ENCODE results near the gene SFXN2. TPM values are rescaled to one million over a fixed set of nuclear protein-coding genes. Genes with fewer than 3 reads are reported as not detected.
"Not testable (repeated sequence)": the region's sequence is repeated elsewhere in the genome, so short reads cannot be mapped to it uniquely, and the experiment has no call there.

Gene SFXN2
- total and polyA plus RNA-seq, 8 donors: 15.7 to 21.0 (median 17.9) TPM

GRCh38 chr10:102681696-102682095, 32.7 kb upstream of the SFXN2 start:
- no peaks in the 10 kb centered on the region for H3K9me3 ChIP-seq
- no peaks in the 10 kb centered on the region for H3K27me3 ChIP-seq
- intact Hi-C loops (cut with DNase I): no loop called here
- TF ChIP-seq CTCF (IDR thresholded peaks at IDR 0.05): no peak
- no peak overlapping the region for H3K4me3 ChIP-seq
- ATAC-seq (no peak), DNase-seq (peak in 1 of 4 donors; percentile 13)
- peaks cover 0 to 11% of the 10 kb centered on the region in 2 donors for H3K36me3 ChIP-seq
- peaks cover 16 to 28% of the 10 kb centered on the region in 2 donors for H3K4me1 ChIP-seq
- H3K27ac ChIP-seq: no peak overlapping the region

- no peaks in the 10 kb centered on the region for H3K9me3 ChIP-seq
- no peak overlapping the region for H3K4me3 ChIP-seq
- H3K4me1 ChIP-seq: peaks cover 9 to 21% of the 10 kb centered on the region in 2 donors
- peaks cover 0 to 11% of the 10 kb centered on the region in 2 donors for H3K36me3 ChIP-seq
- TF ChIP-seq CTCF (IDR thresholded peaks at IDR 0.05): no peak
- H3K27ac ChIP-seq: no peak overlapping the region
- ATAC-seq (peak; percentile 67), DNase-seq (peak in 1 of 4 donors; percentile 46)
- no peaks in the 10 kb centered on the region for H3K27me3 ChIP-seq
- intact Hi-C loops (cut with DNase I): no loop called here
Observed at GRCh38 chr10:102682416-102682815, 32.0 kb upstream of the SFXN2 start.

- Histone ChIP-seq H3K36me3 (peaks cover 0 to 11% of the 10 kb centered on the region in 2 donors), H3K4me3 (no peak overlapping the region), H3K27ac (no peak overlapping the region), H3K9me3 (no peaks in the 10 kb centered on the region), H3K27me3 (no peaks in the 10 kb centered on the region), H3K4me1 (peaks cover 6 to 15% of the 10 kb centered on the region in 2 donors)
- no peak for TF ChIP-seq CTCF (IDR thresholded peaks at IDR 0.05)
- ATAC-seq: peak; percentile 9
- intact Hi-C loops (cut with DNase I): no loop called here
- peak in 1 of 4 donors; percentile 13 for DNase-seq
Observed at GRCh38 chr10:102682981-102683380, 31.5 kb upstream of the SFXN2 start.

GRCh38 chr10:102683736-102684135, 30.7 kb upstream of the SFXN2 start:
- H3K27me3 ChIP-seq: no peaks in the 10 kb centered on the region
- ATAC-seq (no peak), DNase-seq (no peak)
- intact Hi-C loops (cut with DNase I): no loop called here
- H3K9me3 ChIP-seq: no peaks in the 10 kb centered on the region
- TF ChIP-seq CTCF (IDR thresholded peaks at IDR 0.05): no peak
- peaks cover 5 to 7% of the 10 kb centered on the region in 2 donors for H3K4me1 ChIP-seq
- no peak overlapping the region for H3K4me3 ChIP-seq
- H3K36me3 ChIP-seq: peaks cover 0 to 13% of the 10 kb centered on the region in 2 donors
- H3K27ac ChIP-seq: no peak overlapping the region

GRCh38 chr10:102691285-102692066, 23.0 kb upstream of the SFXN2 start:
- DNase-seq: no peak
- intact Hi-C loops (cut with DNase I): no loop called here
- H3K4me1 ChIP-seq: no peaks in the 10 kb centered on the region
- no peak overlapping the region for H3K4me3 ChIP-seq
- no peak for TF ChIP-seq CTCF (IDR thresholded peaks at IDR 0.05)
- no peaks in the 10 kb centered on the region for H3K27me3 ChIP-seq
- no peaks in the 10 kb centered on the region for H3K9me3 ChIP-seq
- H3K36me3 ChIP-seq: peaks cover 0 to 21% of the 10 kb centered on the region in 2 donors
- no peak overlapping the region for H3K27ac ChIP-seq
- ATAC-seq: peak; percentile 60

- ATAC-seq; H3K27ac ChIP-seq; H3K9me3 ChIP-seq; H3K4me3 ChIP-seq; intact Hi-C loops (cut with DNase I); H3K4me1 ChIP-seq; H3K27me3 ChIP-seq; DNase-seq: not testable (repeated sequence)
- H3K36me3 ChIP-seq: peaks cover 0 to 39% of the 10 kb centered on the region in 2 donors
Observed at GRCh38 chr10:102695401-102695800, 19.0 kb upstream of the SFXN2 start.
